HS-5 (cell line): ENCODE results near the gene TIMP2.
A peak's percentile ranks its signal among the peaks of the same experiment; 100 is the strongest.

Experiments
- DNase-seq: peaks from one replicate; pipeline ENCODE4 v3.0.0-alpha.2; 2012; ENCODE audit warnings: low read depth

Gene TIMP2

DNA sequence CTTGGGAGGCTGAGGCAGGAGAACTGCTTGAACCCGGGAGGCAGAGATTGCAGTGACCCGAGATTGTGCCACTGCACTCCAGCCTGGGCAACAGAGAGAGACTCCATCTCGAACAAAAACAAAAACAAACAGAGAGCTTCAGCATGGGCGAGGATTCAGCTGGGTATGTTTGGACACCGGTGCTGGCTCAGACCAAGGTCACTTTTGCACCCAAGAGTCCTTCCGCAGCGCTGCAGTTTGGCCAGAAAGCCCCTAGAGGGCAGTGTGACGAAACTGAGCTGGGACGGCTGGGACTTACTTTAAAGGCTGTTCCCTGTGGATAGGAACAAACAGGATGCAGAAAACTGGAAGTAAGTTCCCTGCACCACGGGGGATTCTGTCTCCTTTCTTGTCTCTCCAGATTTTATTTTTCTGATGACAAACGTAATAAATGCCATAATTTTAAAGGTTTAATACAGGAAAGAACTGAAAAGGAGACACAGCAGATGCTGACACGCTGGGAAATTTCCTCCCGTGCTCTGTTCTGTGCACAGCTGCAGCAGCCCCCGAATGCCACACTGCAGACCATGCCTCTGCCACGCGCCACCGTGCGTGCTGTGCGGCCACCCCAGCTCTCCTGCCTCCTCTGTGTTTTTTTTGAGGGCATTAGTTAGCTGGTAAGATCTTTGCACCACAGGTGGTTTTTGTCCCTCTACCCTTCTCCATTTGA, 59.4 kb downstream of the TIMP2 start:
- DNase-seq, result no peak

DNA sequence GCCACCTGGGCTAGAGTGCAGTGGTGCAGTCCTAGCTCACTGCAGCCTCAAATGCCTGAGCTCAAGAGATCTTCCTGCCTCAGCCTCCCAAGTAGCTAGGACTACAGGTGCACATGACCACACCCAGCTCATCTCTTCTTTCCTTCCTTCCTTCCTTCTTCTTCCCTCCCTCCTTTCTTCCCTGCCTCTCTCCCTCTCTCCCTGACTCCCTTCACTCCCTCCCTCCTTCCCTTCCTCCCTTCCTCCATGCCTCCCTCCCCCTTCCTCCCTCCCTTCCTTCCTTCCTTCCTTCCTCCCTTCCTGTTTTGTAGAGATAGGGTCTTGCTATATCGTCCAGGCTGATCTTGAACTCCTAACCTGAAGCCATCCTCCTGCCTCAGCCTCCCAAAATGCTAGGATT, 61.1 kb downstream of the TIMP2 start:
- DNase-seq, result no peak

DNA sequence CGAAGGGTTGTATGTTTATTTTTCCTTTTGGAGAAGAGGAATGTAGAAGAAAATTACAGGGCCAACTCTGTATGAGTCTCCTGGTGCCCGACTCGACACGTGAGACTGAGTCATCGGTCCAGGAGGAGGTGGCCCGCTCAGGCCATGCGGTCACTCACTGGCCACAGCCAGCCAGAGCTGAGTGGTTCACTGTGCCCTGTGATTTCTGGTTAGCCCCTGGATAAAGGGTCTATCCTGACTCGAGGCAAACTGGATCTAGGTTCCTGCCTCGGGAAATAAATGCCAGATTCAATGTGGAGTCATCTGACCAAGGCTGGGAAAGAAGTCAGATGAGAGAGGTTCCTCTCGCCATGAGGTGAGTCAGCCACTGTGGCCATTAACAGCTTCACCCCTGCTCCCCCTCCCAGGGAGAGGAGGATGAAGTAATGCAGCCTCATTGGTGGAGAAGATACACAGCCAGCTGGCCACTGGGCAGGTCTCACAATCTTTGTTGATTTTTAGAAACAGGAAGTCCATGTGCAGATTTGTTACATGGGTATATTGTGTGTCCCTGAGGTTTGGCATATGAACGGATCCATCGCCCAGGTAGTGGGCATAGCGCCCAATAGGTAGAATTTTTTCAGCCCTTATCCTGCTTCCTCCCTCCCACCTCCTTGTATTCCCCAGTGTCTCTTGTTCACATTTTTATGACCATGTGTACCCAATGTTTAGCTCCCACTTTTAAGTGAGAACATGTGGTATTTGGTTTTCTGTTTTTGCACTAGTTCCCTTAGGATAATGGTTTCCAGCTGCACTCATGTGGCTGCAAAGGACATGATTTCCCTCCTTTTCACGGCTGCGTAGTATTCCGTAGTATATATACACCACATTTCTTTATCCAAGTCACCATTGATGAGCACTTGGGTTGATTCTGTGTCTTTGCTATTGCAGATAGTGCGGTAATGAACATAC, 62.8 kb downstream of the TIMP2 start:
- DNase-seq, result peak; percentile 99

DNA sequence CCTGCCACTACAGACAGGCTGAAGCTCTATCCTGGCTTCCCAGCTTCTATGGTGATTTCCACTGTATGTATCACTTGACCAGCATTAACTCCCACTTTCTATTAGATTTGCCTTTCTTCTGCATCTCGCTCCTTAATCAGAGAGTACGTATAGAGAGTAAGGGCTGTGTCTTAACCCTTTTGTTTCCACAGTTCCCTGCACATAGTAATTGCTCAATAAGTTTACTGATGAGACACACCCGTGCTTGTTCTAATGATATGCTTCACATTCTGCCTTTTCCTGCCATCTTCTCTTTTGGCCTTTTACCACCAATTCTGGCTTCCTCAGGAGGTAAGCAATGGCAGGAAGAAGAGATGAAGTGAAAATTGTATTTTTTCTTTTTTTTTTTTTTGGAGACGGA, 64.0 kb downstream of the TIMP2 start:
- DNase-seq, result no peak

DNA sequence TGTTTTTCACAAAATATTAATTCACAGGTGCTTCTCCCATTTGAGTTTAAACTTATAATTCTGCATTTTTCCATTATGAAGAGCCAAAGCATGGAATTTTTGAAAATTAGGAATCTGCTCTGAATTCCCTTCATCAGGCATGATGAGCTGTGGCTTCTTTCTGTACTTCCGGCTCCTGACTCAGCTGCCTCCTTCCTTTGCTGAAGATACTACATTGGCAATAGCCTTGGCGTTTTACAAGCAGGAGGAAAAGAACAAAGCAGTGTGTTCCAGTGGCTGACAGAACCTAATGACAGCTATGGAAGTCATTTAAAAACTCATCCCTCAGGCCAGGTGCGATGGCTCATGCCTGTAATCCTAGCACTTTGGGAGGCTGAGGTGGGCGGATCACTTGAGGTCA, 66.1 kb downstream of the TIMP2 start:
- no peak for DNase-seq

DNA sequence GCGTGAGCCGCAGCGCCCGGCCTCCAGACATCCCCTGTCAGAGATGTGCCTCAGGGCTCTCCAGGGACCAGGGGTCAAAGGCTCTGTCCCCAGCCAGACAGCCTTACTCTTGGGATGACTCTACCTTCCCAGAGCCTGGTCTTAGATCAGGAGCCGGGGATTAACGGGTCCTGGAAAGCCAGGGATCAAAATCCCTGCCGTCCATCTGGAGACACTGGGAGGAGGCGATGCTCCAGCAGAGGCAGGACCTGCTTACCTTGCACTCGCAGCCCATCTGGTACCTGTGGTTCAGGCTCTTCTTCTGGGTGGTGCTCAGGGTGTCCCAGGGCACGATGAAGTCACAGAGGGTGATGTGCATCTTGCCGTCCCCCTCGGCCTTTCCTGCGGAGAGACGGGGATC, 67.9 kb downstream of the TIMP2 start:
- no peak for DNase-seq

DNA sequence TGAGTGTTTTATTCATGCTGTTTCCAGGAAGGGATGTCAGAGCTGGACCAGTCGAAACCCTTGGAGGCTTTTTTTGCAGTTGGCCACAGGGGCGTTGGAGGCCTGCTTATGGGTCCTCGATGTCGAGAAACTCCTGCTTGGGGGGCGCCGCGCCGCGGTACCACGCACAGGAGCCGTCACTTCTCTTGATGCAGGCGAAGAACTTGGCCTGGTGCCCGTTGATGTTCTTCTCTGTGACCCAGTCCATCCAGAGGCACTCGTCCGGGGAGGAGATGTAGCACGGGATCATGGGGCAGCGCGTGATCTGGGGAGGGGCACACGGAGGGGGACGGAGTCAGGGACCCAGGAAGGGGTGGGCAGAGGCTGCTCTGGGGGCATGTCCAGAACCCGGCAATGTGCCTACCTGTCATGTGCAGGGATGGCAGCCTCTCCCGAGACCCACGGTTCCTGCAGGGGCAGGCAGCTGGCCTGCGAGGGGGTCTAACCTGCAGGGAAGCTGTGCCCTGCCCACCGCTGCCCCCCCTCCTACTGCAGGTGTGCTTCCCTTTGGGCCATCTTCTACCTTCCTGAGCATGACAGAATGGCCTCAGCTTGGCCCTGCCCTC, 69.5 kb downstream of the TIMP2 start:
- no peak for DNase-seq

DNA sequence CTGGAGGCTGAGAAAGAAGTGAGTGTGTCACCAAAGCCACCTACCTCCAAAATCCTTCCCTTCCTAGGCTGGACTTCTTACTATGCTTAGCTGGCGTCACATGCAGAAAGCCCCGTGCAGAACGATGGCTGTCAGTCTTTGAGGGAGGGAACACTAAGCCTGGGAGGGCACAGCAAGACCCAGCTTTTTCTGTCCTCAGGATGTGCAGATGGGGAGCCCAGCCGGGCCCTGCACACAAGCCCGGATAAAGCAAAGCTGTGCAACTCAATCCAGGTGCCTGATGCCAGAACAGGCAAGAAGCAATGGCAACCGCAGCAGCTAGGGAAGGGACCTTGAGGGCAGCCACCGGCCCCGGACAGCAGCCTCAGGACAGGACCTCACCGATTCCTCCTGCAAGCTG, 70.7 kb downstream of the TIMP2 start:
- no peak for DNase-seq

DNA sequence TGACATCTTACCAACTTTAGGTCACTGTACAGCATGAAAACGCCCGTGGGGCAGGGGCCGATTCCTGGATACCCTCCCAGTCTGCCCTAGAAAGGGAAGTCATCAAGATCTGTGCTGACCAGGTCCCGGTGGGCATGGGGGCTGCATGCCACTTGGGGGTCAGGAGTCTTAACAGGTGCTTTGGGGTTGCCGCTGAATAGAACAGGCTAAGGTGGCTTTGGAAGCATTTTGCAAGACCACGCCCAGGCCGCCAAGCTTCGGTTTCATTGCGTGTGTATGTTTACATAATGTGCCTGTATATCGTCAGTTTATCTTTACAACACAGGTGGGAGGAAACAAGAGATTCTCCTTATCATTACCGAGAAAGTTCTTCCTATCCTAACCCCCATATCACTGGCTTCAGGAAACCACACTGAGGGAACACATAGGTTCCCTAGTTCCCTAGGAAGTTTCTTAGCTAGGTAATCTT, 71.2 kb downstream of the TIMP2 start:
- DNase-seq, result no peak

DNA sequence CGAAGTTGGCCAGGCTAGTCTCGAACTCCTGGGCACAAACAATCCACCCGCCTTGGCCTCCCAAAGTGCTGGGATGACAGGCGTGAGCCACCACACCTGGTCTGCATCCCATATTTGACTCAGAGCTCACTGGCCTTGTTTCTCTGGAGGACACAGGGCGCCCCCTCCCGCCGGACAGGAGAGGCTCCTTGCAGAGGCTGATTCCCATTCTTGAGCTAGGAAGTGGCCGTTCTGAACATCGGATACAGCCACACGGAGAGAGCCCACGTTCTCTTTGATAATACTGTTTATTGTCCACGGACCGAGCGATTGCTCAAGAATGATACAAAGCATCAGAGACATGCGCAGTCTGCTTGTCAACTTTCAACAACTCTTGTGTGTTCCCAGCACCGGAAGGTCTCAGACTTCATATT, 72.5 kb downstream of the TIMP2 start:
- no peak for DNase-seq

DNA sequence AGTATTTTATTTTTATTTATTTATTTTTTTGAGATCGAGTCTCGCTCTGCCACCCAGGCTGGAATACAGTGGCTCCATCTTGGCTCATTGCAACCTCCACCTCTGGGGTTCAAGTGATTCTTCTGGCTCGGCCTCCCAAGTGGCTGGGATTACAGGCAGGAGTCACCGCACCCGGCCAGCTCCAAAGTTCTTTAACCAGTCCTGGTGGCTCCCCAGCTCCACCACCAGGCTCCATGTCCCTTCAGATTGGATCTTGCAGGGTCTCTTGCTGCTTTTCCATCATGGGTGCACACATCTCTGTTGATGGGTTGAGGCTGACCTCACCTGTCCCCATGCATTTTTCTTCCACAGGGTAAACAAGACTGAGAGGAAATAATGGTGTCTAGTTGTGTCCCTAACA, 76.2 kb downstream of the TIMP2 start:
- DNase-seq, result no peak

DNA sequence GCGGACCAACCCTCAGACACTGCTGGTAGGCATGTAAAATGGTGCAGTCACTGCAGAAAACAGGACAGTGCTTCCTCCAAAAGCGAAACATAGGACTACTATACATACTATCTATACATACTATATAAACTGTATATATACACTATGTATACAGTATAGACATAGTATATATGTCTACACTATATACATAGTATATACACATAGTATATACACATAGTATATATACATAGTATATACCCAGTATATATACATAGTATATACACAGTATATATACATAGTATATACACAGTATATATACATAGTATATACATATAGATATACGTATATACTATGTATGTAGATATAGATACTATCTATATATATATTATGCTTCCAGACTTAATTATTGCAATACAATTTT, 78.1 kb downstream of the TIMP2 start:
- DNase-seq, result no peak

DNA sequence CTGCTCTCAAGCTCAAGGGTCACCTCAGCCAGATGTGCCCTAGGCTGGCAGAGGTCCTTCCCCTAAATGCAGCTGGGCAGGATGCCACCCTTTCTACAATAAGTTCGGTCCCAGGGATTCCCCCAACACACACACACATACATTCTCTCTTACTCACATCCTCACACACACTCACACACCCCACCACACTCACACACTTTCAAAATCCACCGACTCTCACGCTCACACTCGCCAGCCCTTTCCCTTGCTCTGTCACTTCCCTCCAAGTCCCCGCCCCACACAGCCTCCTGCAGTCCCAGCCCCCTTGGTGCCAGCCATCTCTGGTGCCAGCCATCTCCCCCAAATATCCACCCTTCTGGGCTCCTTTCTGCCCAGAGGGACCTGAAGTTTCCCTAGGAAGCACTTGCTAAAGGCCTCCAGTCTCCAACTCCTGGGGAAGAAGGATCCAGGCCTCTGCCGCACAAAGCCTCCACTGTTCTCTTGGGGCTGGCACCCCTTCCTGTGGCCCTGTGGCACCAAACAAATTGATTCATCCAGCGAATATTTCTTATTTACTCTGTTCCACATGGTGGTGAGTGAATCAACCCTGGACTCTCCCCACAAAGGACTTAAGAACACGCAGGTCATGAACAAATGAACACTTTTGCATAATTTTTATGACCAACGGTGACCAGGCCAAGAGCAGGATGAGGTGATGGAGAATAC, 80.7 kb downstream of the TIMP2 start:
- no peak for DNase-seq

DNA sequence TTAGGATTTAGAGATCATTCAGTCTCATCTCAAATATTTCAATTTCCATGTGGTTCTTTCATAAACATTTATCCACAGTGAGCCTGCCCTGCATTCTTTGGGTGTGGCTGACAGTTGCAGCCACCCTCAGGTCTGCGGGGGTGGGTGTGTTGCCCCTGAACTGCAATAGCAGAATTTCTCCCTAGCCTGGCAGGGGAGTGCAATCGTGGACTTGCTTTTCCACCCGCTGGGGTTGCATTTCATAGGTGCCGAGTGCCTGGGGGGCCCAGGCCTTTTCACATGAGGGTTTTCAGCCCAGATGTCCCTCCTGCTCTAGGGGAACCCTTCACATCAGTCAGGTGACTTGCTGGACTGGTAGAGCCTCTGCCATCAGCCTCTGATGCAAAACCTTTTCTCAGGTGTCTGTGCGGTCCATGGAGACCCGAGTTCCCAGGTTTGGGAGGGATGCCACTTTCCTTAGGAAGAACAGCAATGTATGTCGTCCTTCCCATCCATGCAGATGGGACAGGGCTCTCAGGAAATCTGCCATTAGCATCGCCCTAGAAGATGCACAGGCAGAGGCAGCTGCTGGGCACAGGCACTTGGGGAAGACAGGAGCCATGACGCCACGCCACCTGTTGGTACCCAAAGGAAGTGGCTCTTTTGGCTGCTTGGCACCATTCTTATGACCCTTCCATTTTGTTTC, 82.2 kb downstream of the TIMP2 start:
- no peak for DNase-seq

DNA sequence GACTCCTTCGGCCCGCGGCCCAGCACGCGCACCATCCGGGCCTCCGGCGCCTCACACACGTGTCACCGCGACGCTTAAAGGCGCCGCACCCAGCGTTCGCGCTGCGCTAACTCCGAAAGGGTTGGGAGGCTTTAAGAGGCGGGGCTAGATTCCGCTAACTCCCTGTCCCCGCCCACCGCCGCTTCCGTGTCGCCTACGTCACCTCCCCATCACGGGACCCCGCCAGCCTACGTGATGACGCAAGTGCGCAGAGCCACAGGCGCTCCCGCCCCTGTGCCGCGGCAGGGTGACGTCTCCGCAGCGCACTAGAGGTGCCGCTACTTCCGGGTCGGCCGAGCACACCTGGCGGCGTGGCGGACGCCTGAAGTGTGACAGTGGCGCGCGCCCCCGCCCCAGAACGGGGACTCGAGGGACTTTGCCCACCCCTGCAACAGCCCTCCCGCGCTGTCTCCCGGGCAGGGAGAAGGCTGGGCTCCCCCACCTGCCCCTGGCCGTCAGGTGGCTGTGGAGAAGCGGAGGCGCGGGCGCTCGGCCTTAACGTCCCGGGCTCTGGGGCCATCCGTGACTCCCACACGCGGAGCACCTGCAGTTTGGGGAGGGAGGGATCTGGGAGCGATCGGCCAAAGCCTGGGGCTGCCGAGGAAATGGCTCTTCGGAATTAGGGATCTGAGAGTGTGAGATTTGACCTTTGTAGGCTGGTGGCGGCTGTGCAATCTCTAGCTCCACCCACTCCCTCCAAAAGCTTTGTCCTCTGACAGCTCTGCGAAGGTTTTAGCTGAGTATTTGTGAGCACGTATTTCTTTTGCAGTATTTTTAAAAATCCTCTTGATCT, 84.2 kb downstream of the TIMP2 start, which contains the start of gene USP36:
USP36 (minus strand) TSS at position 35 of the 832 bp plus-strand sequence. CDS start 4,451 bp downstream, outside the sequence.
- peak; percentile 96 for DNase-seq

DNA sequence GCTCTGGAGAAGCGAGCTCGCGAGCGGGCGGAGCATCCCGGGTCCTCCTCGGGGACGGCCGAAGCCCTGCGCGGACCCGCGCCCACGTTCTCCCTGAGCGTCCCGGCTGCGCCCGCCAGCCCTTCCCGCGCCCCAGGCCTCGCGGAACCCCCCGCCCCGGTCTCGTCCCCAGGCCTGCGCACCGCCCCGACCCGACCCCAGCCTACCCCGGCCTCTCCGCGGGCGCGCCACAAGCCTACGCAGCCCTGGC, 84.7 kb downstream of the TIMP2 start:
- no peak for DNase-seq

DNA sequence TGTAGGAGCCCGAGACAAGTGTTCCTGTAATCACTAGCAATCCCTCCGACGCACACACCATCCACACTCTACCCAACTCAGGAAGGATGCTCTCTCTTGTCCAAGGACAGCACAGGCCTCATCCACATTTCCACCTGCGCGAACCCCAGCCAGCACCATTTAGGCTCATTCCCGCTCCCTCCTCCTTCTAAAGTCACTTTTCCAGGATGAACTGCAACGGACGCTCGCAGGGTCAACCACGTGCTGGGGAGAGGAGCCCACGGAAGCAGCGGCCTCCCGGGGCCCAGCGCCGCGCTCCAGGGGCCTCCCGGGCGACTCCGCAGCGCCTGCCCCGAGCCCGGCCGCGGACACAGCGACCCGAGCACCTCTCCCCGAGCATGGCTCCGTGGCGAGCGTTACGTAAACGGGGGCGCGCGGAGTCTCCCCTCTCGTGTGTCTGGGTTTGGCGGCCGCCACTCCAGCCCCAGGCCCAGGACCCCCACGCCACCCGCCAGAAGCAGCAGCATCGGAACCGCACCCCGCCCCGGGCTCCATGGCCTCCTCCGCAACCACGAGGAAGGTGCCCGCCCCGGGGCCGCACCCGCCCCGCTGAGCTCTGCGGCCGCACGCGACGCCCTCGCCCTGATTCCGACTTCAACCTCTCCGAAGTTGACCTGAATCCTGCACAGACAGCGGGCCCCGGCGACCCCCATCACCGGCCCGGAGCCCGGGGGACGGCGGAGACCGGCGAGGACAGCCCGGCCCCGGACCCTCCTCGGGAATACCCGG, 85.2 kb downstream of the TIMP2 start:
- DNase-seq, result no peak

DNA sequence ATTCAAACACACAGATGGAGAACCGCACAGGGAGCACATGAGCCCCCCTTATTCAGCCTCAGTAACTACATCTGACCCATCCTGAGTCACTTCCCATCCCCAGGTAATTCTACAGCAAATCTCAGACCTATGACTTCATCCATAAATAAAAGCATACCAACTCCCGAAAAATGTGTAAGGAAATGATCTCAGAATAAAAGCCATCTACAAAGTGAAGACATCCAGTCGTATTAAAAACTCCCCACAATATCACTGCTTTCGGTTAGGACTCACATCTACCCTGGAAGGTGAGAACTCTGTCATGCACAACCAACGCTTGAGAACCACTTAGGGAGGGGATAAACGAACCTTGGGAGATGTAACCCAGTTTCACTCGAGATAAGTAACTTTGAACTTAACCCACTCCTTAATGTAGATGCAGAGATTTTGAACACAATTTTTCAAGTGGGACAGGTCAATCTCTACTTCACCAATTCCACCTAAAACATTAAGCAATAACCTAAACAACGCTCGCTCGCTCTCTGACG, 85.9 kb downstream of the TIMP2 start:
- DNase-seq, result peak; percentile 35

DNA sequence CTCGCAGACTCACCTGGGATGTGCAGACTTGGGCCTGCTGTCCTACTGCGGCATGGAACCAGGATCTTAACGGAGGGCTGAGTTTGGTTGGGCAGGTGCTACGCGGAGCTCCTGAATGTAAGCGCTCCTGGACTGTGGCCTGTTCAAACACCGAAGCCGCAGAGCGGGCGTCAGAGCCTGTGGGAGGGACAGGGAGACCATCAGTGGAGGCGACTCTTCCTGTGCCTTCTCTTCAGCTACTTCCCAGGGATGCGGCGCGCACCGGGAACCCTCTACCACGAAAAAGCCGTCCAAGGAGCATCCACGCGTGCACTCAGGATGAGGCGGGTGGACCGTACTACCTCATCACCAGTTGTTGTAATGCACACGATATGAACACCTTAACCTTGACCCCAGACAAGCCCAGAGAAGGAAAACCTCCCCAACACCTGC, 86.6 kb downstream of the TIMP2 start:
- no peak for DNase-seq
